ENCODE measurements around the gene NFKBIE. TPM values are rescaled to one million over a fixed set of nuclear protein-coding genes. Genes with fewer than 3 reads are reported as not detected.

Gene NFKBIE
- total and polyA plus RNA-seq, 8 donors: 2.5 to 16.9 (median 7.6) TPM

DNA sequence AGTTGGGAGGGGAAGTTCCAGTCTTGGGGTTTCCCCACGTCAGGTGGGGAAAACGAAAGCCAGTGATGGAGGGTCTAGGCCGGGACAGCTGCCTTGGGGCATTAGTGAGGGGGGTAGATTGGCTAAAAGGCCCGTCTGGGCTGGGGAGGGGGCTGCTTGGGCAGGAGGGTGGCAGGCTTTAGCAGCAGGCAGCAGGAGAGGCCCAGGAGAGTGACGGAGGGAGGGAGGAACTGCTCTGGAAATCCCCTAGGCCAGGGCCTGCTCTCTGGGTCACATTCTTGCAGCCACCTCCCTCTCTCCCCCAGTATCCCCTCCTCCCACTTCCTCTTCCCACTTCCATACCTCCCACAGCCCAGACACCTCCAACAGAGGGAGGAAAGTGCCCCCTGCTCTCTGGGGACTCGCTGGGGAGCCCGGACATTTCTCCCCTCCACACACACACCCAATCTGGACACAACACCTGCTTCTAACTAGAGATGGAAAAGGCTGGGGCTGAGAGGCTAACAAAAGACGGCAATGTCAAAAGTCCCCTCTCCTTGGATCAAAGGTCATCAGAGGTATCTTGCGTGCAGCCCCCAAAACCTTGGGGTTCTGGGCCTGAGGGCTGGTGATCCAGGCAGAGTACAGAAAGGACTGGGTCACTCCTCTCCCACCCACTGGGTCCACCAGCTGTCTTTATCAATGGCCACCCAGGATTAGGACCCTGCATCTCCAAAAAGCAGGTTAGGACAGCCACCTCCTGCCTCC is 1.8 kb downstream of the NFKBIE start:
- intact Hi-C loops (cut with DNase I): no loop called here
- DNase-seq (peak in 2 of 6 donors; percentile 51 to 64), ATAC-seq (peak in 3 of 4 donors; percentile 12 to 51 (median 34)), FAIRE-seq (no peak)
- peak overlapping the region in 3 of 4 donors; percentile 45 to 93 (median 72) for H3K4me3 ChIP-seq
- peak overlapping the region in 2 of 4 donors; percentile 81 to 87 for H3K27ac ChIP-seq
- H3K27me3 ChIP-seq: no peaks in the 10 kb centered on the region
- peaks cover 0 to 3% (median 0%) of the 10 kb centered on the region in 3 donors for H3K36me3 ChIP-seq
- H3K4me1 ChIP-seq: peaks cover 0 to 21% (median 4%) of the 10 kb centered on the region in 3 donors
- 45 to 51% methylated on average over 9 of the region's 9 CpGs for WGBS, 2 donors
- no peaks in the 10 kb centered on the region for H3K9me3 ChIP-seq
- TF ChIP-seq, protein P1, sequence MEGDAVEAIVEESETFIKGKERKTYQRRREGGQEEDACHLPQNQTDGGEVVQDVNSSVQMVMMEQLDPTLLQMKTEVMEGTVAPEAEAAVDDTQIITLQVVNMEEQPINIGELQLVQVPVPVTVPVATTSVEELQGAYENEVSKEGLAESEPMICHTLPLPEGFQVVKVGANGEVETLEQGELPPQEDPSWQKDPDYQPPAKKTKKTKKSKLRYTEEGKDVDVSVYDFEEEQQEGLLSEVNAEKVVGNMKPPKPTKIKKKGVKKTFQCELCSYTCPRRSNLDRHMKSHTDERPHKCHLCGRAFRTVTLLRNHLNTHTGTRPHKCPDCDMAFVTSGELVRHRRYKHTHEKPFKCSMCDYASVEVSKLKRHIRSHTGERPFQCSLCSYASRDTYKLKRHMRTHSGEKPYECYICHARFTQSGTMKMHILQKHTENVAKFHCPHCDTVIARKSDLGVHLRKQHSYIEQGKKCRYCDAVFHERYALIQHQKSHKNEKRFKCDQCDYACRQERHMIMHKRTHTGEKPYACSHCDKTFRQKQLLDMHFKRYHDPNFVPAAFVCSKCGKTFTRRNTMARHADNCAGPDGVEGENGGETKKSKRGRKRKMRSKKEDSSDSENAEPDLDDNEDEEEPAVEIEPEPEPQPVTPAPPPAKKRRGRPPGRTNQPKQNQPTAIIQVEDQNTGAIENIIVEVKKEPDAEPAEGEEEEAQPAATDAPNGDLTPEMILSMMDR (IDR thresholded peaks at IDR 0.05): no peak

GRCh38 chr6:44262467-44263353 is 2.6 kb downstream of the NFKBIE start:
- Histone ChIP-seq H3K27ac (peak overlapping the region in 2 of 4 donors; percentile 81 to 87), H3K36me3 (peaks cover 0 to 3% (median 0%) of the 10 kb centered on the region in 3 donors), H3K27me3 (no peaks in the 10 kb centered on the region), H3K9me3 (no peaks in the 10 kb centered on the region), H3K4me3 (peak overlapping the region in 2 of 4 donors; percentile 1 to 93), H3K4me1 (peaks cover 0 to 23% (median 4%) of the 10 kb centered on the region in 3 donors)
- DNase-seq: no peak
- no peak for FAIRE-seq
- TF ChIP-seq, protein P1 (IDR thresholded peaks at IDR 0.05): no peak
- intact Hi-C loops (cut with DNase I): no loop called here
- ATAC-seq: no peak
- WGBS, 2 donors: 58 to 67% methylated on average over 7 of the region's 7 CpGs

GRCh38 chr6:44261581-44261980 is 3.8 kb downstream of the NFKBIE start:
- FAIRE-seq (no peak), DNase-seq (peak in 1 of 6 donors; percentile 17), ATAC-seq (no peak)
- TF ChIP-seq, protein P1 (IDR thresholded peaks at IDR 0.05): no peak
- Histone ChIP-seq H3K27ac (no peak overlapping the region), H3K4me1 (peaks cover 0 to 24% (median 4%) of the 10 kb centered on the region in 3 donors), H3K9me3 (no peaks in the 10 kb centered on the region), H3K36me3 (peaks cover 0 to 3% (median 0%) of the 10 kb centered on the region in 3 donors), H3K4me3 (no peak overlapping the region), H3K27me3 (no peaks in the 10 kb centered on the region)
- 86 to 94% methylated on average over 8 of the region's 8 CpGs for WGBS, 2 donors
- intact Hi-C loops (cut with DNase I): no loop called here

DNA sequence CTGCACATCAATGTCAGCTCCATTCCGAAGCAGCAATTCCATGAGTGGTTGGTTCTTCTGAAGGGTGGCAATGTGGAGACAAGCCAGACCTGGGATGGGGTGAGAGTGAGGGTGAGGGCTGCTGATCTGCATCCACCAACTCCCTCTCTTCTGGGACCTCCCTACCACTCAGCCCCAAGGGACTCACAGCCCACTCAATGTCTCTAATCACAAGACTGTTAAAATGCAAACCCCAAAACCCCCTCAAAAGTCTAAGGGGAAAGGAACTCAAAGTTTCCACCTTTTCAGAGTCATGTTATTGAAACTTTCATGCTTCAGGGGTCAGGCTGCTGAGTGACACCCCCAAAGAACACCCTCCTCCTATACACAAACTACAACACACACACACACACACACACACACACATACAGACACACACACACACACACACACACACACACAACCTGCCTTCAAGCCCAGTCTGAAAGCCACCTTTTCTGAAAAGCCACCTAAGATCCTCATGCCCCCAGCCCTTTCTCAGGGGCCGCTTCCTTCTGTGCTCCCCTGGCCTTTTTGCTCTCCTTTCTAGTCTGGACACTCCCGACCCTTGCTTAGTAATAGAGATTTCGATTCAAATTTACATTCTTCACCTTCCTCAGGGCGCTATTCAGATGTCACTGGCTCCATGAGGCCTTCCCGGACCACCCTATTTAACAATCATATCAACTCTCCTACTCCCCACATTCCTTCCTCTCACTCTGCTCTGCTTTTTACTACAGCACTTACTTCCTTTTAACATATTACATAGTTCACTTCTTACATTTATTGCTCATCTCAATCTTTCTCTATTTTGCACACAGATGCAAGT is 4.7 kb downstream of the NFKBIE start:
- no peaks in the 10 kb centered on the region for H3K27me3 ChIP-seq
- H3K9me3 ChIP-seq: no peaks in the 10 kb centered on the region
- no peak for FAIRE-seq
- H3K36me3 ChIP-seq: peaks cover 0 to 3% (median 0%) of the 10 kb centered on the region in 3 donors
- H3K27ac ChIP-seq: no peak overlapping the region
- TF ChIP-seq, protein P1 (IDR thresholded peaks at IDR 0.05): no peak
- 86 to 87% methylated on average over 6 of the region's 6 CpGs for WGBS, 2 donors
- DNase-seq: no peak
- intact Hi-C loops (cut with DNase I): no loop called here
- ATAC-seq: no peak
- peaks cover 0 to 28% (median 4%) of the 10 kb centered on the region in 3 donors for H3K4me1 ChIP-seq
- H3K4me3 ChIP-seq: no peak overlapping the region
